IMR-90 (cell line): Measurements from ENCODE around the gene KRT72. TPM values are rescaled to one million over a fixed set of nuclear protein-coding genes. Genes with fewer than 3 reads are reported as not detected.

Experiments used
- ATAC-seq: fragments of 200-7000 bp; cut with Tn5 transposase; 2 replicates; pipeline ENCODE4 v1.9.1; 2020; ENCODE audit warnings: low read depth, mild to moderate bottlenecking, moderate library complexity
- BruUV-seq: library from RNA; stranded (reverse); fragments of 400-500 nt; replicated peaks from 2 replicates; lab custom pipeline; 2021; lab: Mats Ljungman, UMichigan
- CTCF ChIA-PET: fragments of 300-600 bp; formaldehyde crosslinking; extraction: SDS; loops from one replicate; lab custom pipeline; 2021; ENCODE audit warnings: antibody characterized with exemption; lab: Yijun Ruan, JAX
- POLR2A ChIA-PET: fragments of 300-600 bp; sonication (Branson Sonifier 250); formaldehyde crosslinking; loops from one replicate; lab custom pipeline; 2022; ENCODE audit warnings: antibody characterized with exemption; ENCODE audit not compliant: unreplicated experiment; lab: Charles Lee
- DNase-seq: peaks from one replicate; pipeline ENCODE4 v3.0.0; 2013
- H2AFZ ChIP-seq: replicated peaks from 2 replicates; pipeline ENCODE3; 2013; ENCODE audit warnings: low read length, mild to moderate bottlenecking; ENCODE audit not compliant: poor library complexity
- H2AK5ac ChIP-seq: 2 replicates; pipeline ENCODE4 v1.6.1; 2013; ENCODE audit warnings: low read depth, low read length, inconsistent platforms
- H2AK9ac ChIP-seq: replicated peaks from 2 replicates; pipeline ENCODE3; 2013; ENCODE audit warnings: mild to moderate bottlenecking, low read depth, low read length, moderate library complexity; ENCODE audit not compliant: poor library complexity
- H2BK120ac ChIP-seq: 2 replicates; pipeline ENCODE4 v1.6.1; 2013; ENCODE audit warnings: low read depth, low read length, inconsistent platforms
- H2BK15ac ChIP-seq: 3 replicates; pipeline ENCODE4 v1.6.1; 2013; ENCODE audit warnings: low read depth, low read length, inconsistent platforms
- H2BK20ac ChIP-seq: 2 replicates; pipeline ENCODE4 v1.6.1; 2013; ENCODE audit warnings: low read depth, mild to moderate bottlenecking, inconsistent platforms, low read length, moderate library complexity
- H2BK5ac ChIP-seq: 2 replicates; pipeline ENCODE4 v1.6.1; 2013; ENCODE audit warnings: mild to moderate bottlenecking, low read depth, low read length, inconsistent platforms; ENCODE audit not compliant: poor library complexity, severe bottlenecking
- H3K14ac ChIP-seq: replicated peaks from 2 replicates; pipeline ENCODE4 v1.6.1; 2013; ENCODE audit warnings: low read depth, low read length, inconsistent platforms
- H3K18ac ChIP-seq: 2 replicates; pipeline ENCODE4 v1.6.1; 2013; ENCODE audit warnings: low read depth, low read length, control low read depth
- H3K23ac ChIP-seq: 2 replicates; pipeline ENCODE4 v1.6.1; 2013; ENCODE audit warnings: low read depth, low read length, inconsistent platforms
- H3K27ac ChIP-seq: 2 replicates; pipeline ENCODE4 v1.5.1; 2013; ENCODE audit warnings: mild to moderate bottlenecking, control low read depth, low read length; ENCODE audit not compliant: insufficient read depth
- H3K27me3 ChIP-seq: 2 replicates; pipeline ENCODE4 v1.6.1; 2013; ENCODE audit warnings: low read length; ENCODE audit not compliant: control insufficient read depth, insufficient read depth
- H3K36me3 ChIP-seq: 2 replicates; pipeline ENCODE4 v1.6.1; 2013; ENCODE audit warnings: low read length, mixed read lengths; ENCODE audit not compliant: control insufficient read depth, insufficient read depth
- H3K4ac ChIP-seq: 2 replicates; pipeline ENCODE4 v1.6.1; 2013; ENCODE audit warnings: low read depth, low read length, inconsistent platforms
- H3K4me1 ChIP-seq: 2 replicates; pipeline ENCODE4 v1.6.1; 2013; ENCODE audit warnings: low read length, mixed read lengths; ENCODE audit not compliant: control insufficient read depth, insufficient read depth
- H3K4me2 ChIP-seq: 2 replicates; pipeline ENCODE4 v1.6.1; 2013; ENCODE audit warnings: low read depth, mild to moderate bottlenecking, control low read depth, low read length, moderate library complexity
- H3K4me3 ChIP-seq: 2 replicates; pipeline ENCODE4 v1.5.1; 2013; ENCODE audit warnings: low read depth, mild to moderate bottlenecking, control low read depth, low read length, moderate library complexity; ENCODE audit not compliant: insufficient read depth
- H3K56ac ChIP-seq: 2 replicates; pipeline ENCODE4 v1.6.1; 2013; ENCODE audit warnings: low read length, inconsistent platforms; ENCODE audit not compliant: insufficient read depth; ENCODE audit errors: extremely low read depth
- H3K79me1 ChIP-seq, 2 experiments: 2 replicates each; pipeline ENCODE4 v1.6.1; 2013; ENCODE audit warnings: low read length in 2 of 2, inconsistent platforms in 1 of 2, low read depth in 1 of 2
- H3K9ac ChIP-seq: 2 replicates; pipeline ENCODE4 v1.6.1; 2013; ENCODE audit warnings: low read depth, low read length, control low read depth
- H3K9me1 ChIP-seq: 2 replicates; pipeline ENCODE4 v1.6.1; 2013; ENCODE audit warnings: low read length, inconsistent platforms; ENCODE audit not compliant: insufficient read depth
- H3K9me3 ChIP-seq: 2 replicates; pipeline ENCODE4 v1.6.1; 2013; ENCODE audit warnings: low read length; ENCODE audit not compliant: control insufficient read depth, insufficient read depth
- H4K20me1 ChIP-seq: 2 replicates; pipeline ENCODE4 v1.6.1; 2013; ENCODE audit warnings: low read length, inconsistent platforms; ENCODE audit not compliant: insufficient read depth
- H4K5ac ChIP-seq: 2 replicates; pipeline ENCODE4 v1.6.1; 2013; ENCODE audit warnings: mild to moderate bottlenecking, low read depth, low read length, control low read depth
- H4K8ac ChIP-seq, 2 experiments: 2 replicates each; pipeline ENCODE4 v1.6.1; 2013; ENCODE audit warnings: low read depth in 2 of 2, low read length in 2 of 2, control low read depth in 1 of 2, inconsistent platforms in 1 of 2
- H4K91ac ChIP-seq: 2 replicates; pipeline ENCODE4 v1.6.1; 2013; ENCODE audit warnings: low read depth, low read length, inconsistent platforms; ENCODE audit not compliant: insufficient read depth
- BHLHE40 ChIP-seq: fragments of 150-350 bp; IDR thresholded peaks from 2 replicates; pipeline ENCODE4 v1.6.1; 2016; ENCODE audit warnings: mild to moderate bottlenecking, low read depth, low read length
- CEBPB ChIP-seq: IDR thresholded peaks from 2 replicates; pipeline ENCODE4 v1.6.1; 2012; ENCODE audit warnings: low read depth, low read length, improper control_type of control experiment
- FOS ChIP-seq: fragments of 150-350 bp; IDR thresholded peaks from 2 replicates; pipeline ENCODE4 v1.6.1; 2016; ENCODE audit warnings: low read depth, low read length
- MAFK ChIP-seq: IDR thresholded peaks from 2 replicates; pipeline ENCODE4 v1.6.1; 2012; ENCODE audit warnings: low read depth, low read length, improper control_type of control experiment
- MXI1 ChIP-seq: IDR thresholded peaks from 2 replicates; pipeline ENCODE4 v1.6.1; 2012; ENCODE audit warnings: low read depth, mild to moderate bottlenecking, low read length, moderate library complexity, borderline replicate concordance
- NFE2L2 ChIP-seq: fragments of 150-350 bp; IDR thresholded peaks from 2 replicates; pipeline ENCODE4 v1.6.1; 2016; ENCODE audit warnings: low read depth, mild to moderate bottlenecking, low read length
- POLR2A ChIP-seq: IDR thresholded peaks from 2 replicates; pipeline ENCODE4 v1.6.1; 2012; ENCODE audit warnings: mild to moderate bottlenecking, low read depth, low read length
- RAD21 ChIP-seq: IDR thresholded peaks from 2 replicates; pipeline ENCODE4 v1.6.1; 2012; ENCODE audit warnings: low read length, improper control_type of control experiment
- RCOR1 ChIP-seq: IDR thresholded peaks from 2 replicates; pipeline ENCODE4 v1.6.1; 2012; ENCODE audit warnings: mild to moderate bottlenecking, low read length, improper control_type of control experiment; ENCODE audit not compliant: insufficient replicate concordance
- WGBS, 2 experiments: methylation state at CpG; one replicate each; pipeline versions ENCODE4 v1.1.5 to v1.1.7; 2013; ENCODE audit warnings: missing lambda C conversion rate in 2 of 2; ENCODE audit not compliant: insufficient read length in 1 of 2; ENCODE audit errors: extremely low coverage in 2 of 2; 5-methylcytosine and 5-hydroxymethylcytosine counted together
- dilution Hi-C: fragments of 300-500 bp; cut with HindIII; formaldehyde crosslinking; loops from one replicate; pipeline ENCODE4 v1.14.3; 2018; ENCODE audit warnings: low sequenced_read_pairs; ENCODE audit not compliant: unreplicated experiment
- in situ Hi-C: fragments of 300-500 bp; cut with MboI; formaldehyde crosslinking; loops from 3 replicates; pipeline ENCODE4 v1.14.3; 2019; ENCODE audit warnings: low sequenced_read_pairs, inconsistent platforms, mixed read lengths
- intact Hi-C: fragments of 100-400 bp; cut with micrococcal nuclease; formaldehyde crosslinking; loops from 2 replicates; pipeline ENCODE4 v1.10.0; 2022
- polyA plus RNA-seq, 3 experiments: library from polyadenylated mRNA; depleted of rRNA; stranded (reverse); fragments of >200 nt; gene quantifications; 2 replicates each; pipeline ENCODE4 v1.2.3, GENCODE V29; 2012; ENCODE audit warnings: low replicate concordance in 1 of 3
- total RNA-seq: library from RNA; depleted of rRNA; stranded (reverse); fragments of >200 nt; gene quantifications from 2 replicates; pipeline ENCODE4 v1.2.3, GENCODE V29; 2012
- TF ChIP-seq, protein P1 (sequence below): fragments of 150-350 bp; IDR thresholded peaks from 2 replicates; pipeline ENCODE4 v1.6.1; 2016; ENCODE audit warnings: low read depth, mild to moderate bottlenecking, low read length, moderate library complexity, borderline replicate concordance
- TF ChIP-seq, protein P2 (sequence below): fragments of 150-350 bp; IDR thresholded peaks from 2 replicates; pipeline ENCODE4 v1.6.1; 2017; ENCODE audit warnings: mild to moderate bottlenecking, antibody characterized with exemption, low read length, low read depth

The KRT72 gene
- total and polyA plus RNA-seq, 2 of the 4 experiments (the other 2 are of a cell fraction) = not detected

DNA sequence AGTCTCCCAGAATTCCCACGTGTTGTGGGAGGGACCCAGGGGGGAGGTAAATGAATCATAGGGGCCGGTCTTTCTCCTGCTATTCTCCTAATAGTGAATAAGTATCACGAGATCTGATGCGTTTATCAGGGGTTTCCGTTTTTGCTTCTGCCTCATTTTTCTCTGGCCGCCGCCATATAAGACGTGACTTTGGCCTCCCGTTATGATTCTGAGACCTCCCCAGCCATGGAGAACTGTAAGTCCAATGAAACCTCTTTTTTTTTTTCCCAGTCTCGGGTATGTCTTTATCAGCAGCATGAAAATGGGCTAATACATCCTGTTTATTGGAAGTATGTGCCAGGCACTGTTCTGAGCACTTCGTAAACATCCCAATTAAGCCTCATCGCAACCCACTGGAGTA, 788 bp downstream of the KRT72 start:
- WGBS, 2 experiments = 100% methylated on average over 1 of the region's 12 CpGs; no CpG with 5 or more reads in 1 of the 2 experiments
- H3K27me3 ChIP-seq = peaks cover 37% of the 10 kb centered on the region
- BruUV-seq = no TSS peak
- H3K23ac ChIP-seq = no peak overlapping the region
- TF ChIP-seq POLR2A (no peak), CEBPB (no peak), BHLHE40 (no peak), MAFK (no peak), RAD21 (no peak), NFE2L2 (no peak), FOS (no peak), RCOR1 (no peak), MXI1 (no peak)
- TF ChIP-seq, protein P1, sequence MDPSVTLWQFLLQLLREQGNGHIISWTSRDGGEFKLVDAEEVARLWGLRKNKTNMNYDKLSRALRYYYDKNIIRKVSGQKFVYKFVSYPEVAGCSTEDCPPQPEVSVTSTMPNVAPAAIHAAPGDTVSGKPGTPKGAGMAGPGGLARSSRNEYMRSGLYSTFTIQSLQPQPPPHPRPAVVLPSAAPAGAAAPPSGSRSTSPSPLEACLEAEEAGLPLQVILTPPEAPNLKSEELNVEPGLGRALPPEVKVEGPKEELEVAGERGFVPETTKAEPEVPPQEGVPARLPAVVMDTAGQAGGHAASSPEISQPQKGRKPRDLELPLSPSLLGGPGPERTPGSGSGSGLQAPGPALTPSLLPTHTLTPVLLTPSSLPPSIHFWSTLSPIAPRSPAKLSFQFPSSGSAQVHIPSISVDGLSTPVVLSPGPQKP = no peak
- TF ChIP-seq, protein P2, sequence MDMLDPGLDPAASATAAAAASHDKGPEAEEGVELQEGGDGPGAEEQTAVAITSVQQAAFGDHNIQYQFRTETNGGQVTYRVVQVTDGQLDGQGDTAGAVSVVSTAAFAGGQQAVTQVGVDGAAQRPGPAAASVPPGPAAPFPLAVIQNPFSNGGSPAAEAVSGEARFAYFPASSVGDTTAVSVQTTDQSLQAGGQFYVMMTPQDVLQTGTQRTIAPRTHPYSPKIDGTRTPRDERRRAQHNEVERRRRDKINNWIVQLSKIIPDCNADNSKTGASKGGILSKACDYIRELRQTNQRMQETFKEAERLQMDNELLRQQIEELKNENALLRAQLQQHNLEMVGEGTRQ = no peak
- intact Hi-C loops = no loop called here
- H2AFZ ChIP-seq = no peak overlapping the region
- H3K14ac ChIP-seq = no peak overlapping the region
- no peak for DNase-seq
- no peak overlapping the region for H4K8ac ChIP-seq
- no peaks in the 10 kb centered on the region for H3K4me1 ChIP-seq
- H4K20me1 ChIP-seq = no peaks in the 10 kb centered on the region
- no peak overlapping the region for H3K18ac ChIP-seq
- no peak overlapping the region for H2BK15ac ChIP-seq
- ChIA-PET CTCF (no interaction called here), POLR2A (no interaction called here)
- H3K4ac ChIP-seq = no peak overlapping the region
- no peaks in the 10 kb centered on the region for H3K36me3 ChIP-seq
- no peak overlapping the region for H4K91ac ChIP-seq
- no peak overlapping the region for H2AK9ac ChIP-seq
- dilution Hi-C loops = no loop called here
- H4K5ac ChIP-seq = no peak overlapping the region
- no peaks in the 10 kb centered on the region for H3K79me1 ChIP-seq
- H2BK20ac ChIP-seq = no peak overlapping the region
- no peaks in the 10 kb centered on the region for H3K9me3 ChIP-seq
- no peak overlapping the region for H3K56ac ChIP-seq
- H3K4me2 ChIP-seq = no peak overlapping the region
- no peak overlapping the region for H3K27ac ChIP-seq
- H3K9me1 ChIP-seq = no peaks in the 10 kb centered on the region
- no peak overlapping the region for H3K4me3 ChIP-seq
- no peak for ATAC-seq
- no peak overlapping the region for H2BK120ac ChIP-seq
- no peak overlapping the region for H2BK5ac ChIP-seq
- in situ Hi-C loops = no loop called here
- no peak overlapping the region for H3K9ac ChIP-seq
- no peak overlapping the region for H2AK5ac ChIP-seq
